CD4-positive, alpha-beta T cell treated with Interleukin-17A for 1 hour (primary cell): ENCODE data around the gene ZDHHC12.
"Not testable (repeated sequence)": the region's sequence is repeated elsewhere in the genome, so short reads cannot be mapped to it uniquely, and the experiment has no call there.

Experiments used
- DNase-seq: peaks from one replicate; pipeline ENCODE4 v3.0.0-alpha.2; 2020

The ZDHHC12 gene

GRCh38 chr9:128706671-128707381 is 17.1 kb downstream of the ZDHHC12 start:
- no peak for DNase-seq

- DNase-seq: no peak
Measured at GRCh38 chr9:128706045-128706444, 17.9 kb downstream of the ZDHHC12 start.

GRCh38 chr9:128705051-128705965 is 18.6 kb downstream of the ZDHHC12 start:
- no peak for DNase-seq

GRCh38 chr9:128704356-128704670 is 19.6 kb downstream of the ZDHHC12 start:
- no peak for DNase-seq

- no peak for DNase-seq
Measured at GRCh38 chr9:128703616-128704355, 20.1 kb downstream of the ZDHHC12 start.

- peak; percentile 16 for DNase-seq
Measured at GRCh38 chr9:128702949-128703615, 20.8 kb downstream of the ZDHHC12 start.

GRCh38 chr9:128702445-128702948 is 21.4 kb downstream of the ZDHHC12 start, which contains the start of gene PKN3:
Gene PKN3 (plus strand): TSS chr9:128702503. CDS start chr9:128702916, 413 bp downstream.
- DNase-seq: peak; percentile 82

- DNase-seq: no peak
Measured at GRCh38 chr9:128701227-128701854, 22.6 kb downstream of the ZDHHC12 start.

- DNase-seq: not testable (repeated sequence)
Measured at GRCh38 chr9:128699096-128699795, 24.7 kb downstream of the ZDHHC12 start.

- no peak for DNase-seq
Measured at GRCh38 chr9:128696923-128697707, 26.8 kb downstream of the ZDHHC12 start.

GRCh38 chr9:128694344-128694743 is 29.6 kb downstream of the ZDHHC12 start:
- DNase-seq: no peak

GRCh38 chr9:128693738-128694137 is 30.2 kb downstream of the ZDHHC12 start:
- DNase-seq: not testable (repeated sequence)

- no peak for DNase-seq
Measured at GRCh38 chr9:128690684-128691034, 33.3 kb downstream of the ZDHHC12 start.

- DNase-seq: peak; percentile 74
Measured at GRCh38 chr9:128689820-128690683, 33.9 kb downstream of the ZDHHC12 start.

GRCh38 chr9:128689293-128689774 is 34.6 kb downstream of the ZDHHC12 start:
- DNase-seq: peak; percentile 62

GRCh38 chr9:128688501-128689292 is 35.2 kb downstream of the ZDHHC12 start, which contains the start of gene SET:
Gene SET (plus strand): TSS chr9:128689222. CDS start chr9:128689583, 361 bp downstream.
- DNase-seq: peak; percentile 94

- no peak for DNase-seq
Measured at GRCh38 chr9:128687453-128687852, 36.5 kb downstream of the ZDHHC12 start.
